Thymus (tissue), 11 donors: Measurements from ENCODE around the gene PDIA5. TPM values are rescaled to one million over a fixed set of nuclear protein-coding genes. Genes with fewer than 3 reads are reported as not detected.

Experiments
- DNase-seq, 9 donors: peaks; one replicate each; pipeline ENCODE4 v3.0.0-alpha.2; 2013; ENCODE audit warnings: low spot score in 9 of 9, low read depth in 6 of 9, missing footprints in 1 of 9
- H3K27ac ChIP-seq, 2 donors: one replicate each; pipeline ENCODE4 v1.5.1; 2013; ENCODE audit warnings: control low read depth in 1 of 2, low read depth in 1 of 2, low read length in 1 of 2, mild to moderate bottlenecking in 1 of 2, moderate library complexity in 1 of 2
- H3K27me3 ChIP-seq, 2 donors: one replicate each; pipeline ENCODE4 v1.5.1; 2013; ENCODE audit warnings: low read length in 1 of 2; ENCODE audit not compliant: control insufficient read depth in 2 of 2, insufficient read depth in 1 of 2
- H3K36me3 ChIP-seq, 2 donors: one replicate each; pipeline ENCODE4 v1.5.1; 2013; ENCODE audit warnings: low read length in 1 of 2, mild to moderate bottlenecking in 1 of 2, moderate library complexity in 1 of 2; ENCODE audit not compliant: control insufficient read depth in 2 of 2, insufficient read depth in 2 of 2
- H3K4me1 ChIP-seq, 2 donors: one replicate each; pipeline ENCODE4 v1.5.1; 2013; ENCODE audit warnings: low read length in 2 of 2; ENCODE audit not compliant: control insufficient read depth in 2 of 2, insufficient read depth in 2 of 2
- H3K4me3 ChIP-seq, 2 donors: one replicate each; pipeline ENCODE4 v1.5.1; 2013; ENCODE audit warnings: low read length in 2 of 2, control low read depth in 1 of 2, mild to moderate bottlenecking in 1 of 2
- H3K9me3 ChIP-seq, 2 donors: one replicate each; pipeline ENCODE4 v1.5.1; 2013; ENCODE audit warnings: low read length in 1 of 2, mild to moderate bottlenecking in 1 of 2; ENCODE audit not compliant: control insufficient read depth in 2 of 2, insufficient read depth in 1 of 2
- WGBS: extraction: QIAGEN DNeasy Blood & Tissue Kit; methylation state at CpG from one replicate; pipeline ENCODE4 v1.1.7; 2013; 5-methylcytosine and 5-hydroxymethylcytosine counted together
- polyA plus RNA-seq: library from polyadenylated mRNA; stranded (reverse); fragments of 200-250 nt; gene quantifications from one replicate; pipeline ENCODE4 v1.2.3, GENCODE V29; 2013
- total RNA-seq: library from RNA; stranded (reverse); fragments of 120-200 nt; gene quantifications from one replicate; pipeline ENCODE4 v1.2.4, GENCODE V29; 2013
- donor health status: healthy.

The PDIA5 gene
- total and polyA plus RNA-seq, 2 donors, result 6.1 to 7.7 TPM

GRCh38 chr3:123138839-123139444 is 72.1 kb downstream of the PDIA5 start:
- H3K27me3 ChIP-seq, result no peaks in the 10 kb centered on the region
- DNase-seq, result no peak
- 93% methylated on average over 8 of the region's 8 CpGs for WGBS

DNA sequence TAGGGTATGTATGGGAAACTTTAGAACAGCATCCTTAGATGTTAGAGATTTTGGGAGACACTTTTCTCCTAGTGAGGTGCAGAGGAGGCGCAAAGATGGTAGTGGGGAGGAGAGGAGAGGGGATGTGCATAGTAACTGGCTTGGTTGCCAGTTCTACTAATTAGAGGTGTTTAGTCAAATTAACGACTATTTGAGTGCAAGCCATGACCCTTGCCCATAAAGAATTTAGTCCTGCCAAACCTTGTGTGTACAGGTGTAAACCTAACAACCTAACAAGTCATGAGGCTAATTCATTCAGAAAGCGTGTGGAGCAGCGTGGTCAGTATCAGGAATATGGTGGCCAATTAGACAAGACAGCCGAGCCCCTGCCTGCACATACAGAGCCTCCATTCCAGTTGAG is 72.7 kb downstream of the PDIA5 start:
- no peaks in the 10 kb centered on the region for H3K4me1 ChIP-seq
- H3K9me3 ChIP-seq, result no peaks in the 10 kb centered on the region
- no peak overlapping the region for H3K27ac ChIP-seq
- 79% methylated on average over 5 of the region's 5 CpGs for WGBS
- H3K27me3 ChIP-seq, result no peaks in the 10 kb centered on the region
- no peak overlapping the region for H3K4me3 ChIP-seq
- DNase-seq, result no peak
- H3K36me3 ChIP-seq, result peaks cover 0 to 4% of the 10 kb centered on the region in 2 donors

More at GRCh38 chr3:123138839-123139444, 72.1 kb downstream of the PDIA5 start:
- Histone ChIP-seq H3K4me1 (no peaks in the 10 kb centered on the region), H3K4me3 (no peak overlapping the region), H3K27ac (no peak overlapping the region), H3K9me3 (no peaks in the 10 kb centered on the region), H3K36me3 (peaks cover 0 to 4% of the 10 kb centered on the region in 2 donors)

- no peaks in the 10 kb centered on the region for H3K9me3 ChIP-seq
- no peak for DNase-seq
- H3K27me3 ChIP-seq, result no peaks in the 10 kb centered on the region
- 87% methylated on average over 9 of the region's 9 CpGs for WGBS
- no peaks in the 10 kb centered on the region for H3K4me1 ChIP-seq
- no peak overlapping the region for H3K4me3 ChIP-seq
- H3K36me3 ChIP-seq, result peaks cover 0 to 4% of the 10 kb centered on the region in 2 donors
- H3K27ac ChIP-seq, result no peak overlapping the region
Observed at GRCh38 chr3:123140550-123140949, 73.7 kb downstream of the PDIA5 start.

DNA sequence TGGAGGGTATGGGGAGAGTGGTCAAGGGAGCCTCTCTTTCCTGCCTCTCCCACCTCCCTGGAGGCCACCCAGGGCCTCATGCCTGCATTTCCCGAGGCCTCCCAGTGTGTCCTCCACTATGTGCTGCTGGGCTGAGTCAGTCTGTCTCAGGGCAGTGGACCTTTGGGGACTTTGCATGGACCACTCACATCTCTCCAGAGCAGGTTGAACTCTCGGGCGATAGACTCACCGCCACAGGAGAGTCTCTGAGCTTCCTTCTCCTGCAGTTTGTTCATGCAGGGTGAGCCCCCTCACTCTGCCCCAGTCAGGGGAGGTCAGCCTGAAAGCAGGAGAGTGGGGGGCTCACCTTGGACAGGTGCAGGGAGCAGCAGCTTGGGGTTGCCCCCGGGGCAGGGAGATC is 74.5 kb downstream of the PDIA5 start:
- H3K9me3 ChIP-seq, result no peaks in the 10 kb centered on the region
- no peaks in the 10 kb centered on the region for H3K4me1 ChIP-seq
- 96% methylated on average over 5 of the region's 5 CpGs for WGBS
- no peak overlapping the region for H3K27ac ChIP-seq
- DNase-seq, result no peak
- no peak overlapping the region for H3K4me3 ChIP-seq
- H3K27me3 ChIP-seq, result no peaks in the 10 kb centered on the region
- H3K36me3 ChIP-seq, result peaks cover 3 to 4% of the 10 kb centered on the region in 2 donors

DNA sequence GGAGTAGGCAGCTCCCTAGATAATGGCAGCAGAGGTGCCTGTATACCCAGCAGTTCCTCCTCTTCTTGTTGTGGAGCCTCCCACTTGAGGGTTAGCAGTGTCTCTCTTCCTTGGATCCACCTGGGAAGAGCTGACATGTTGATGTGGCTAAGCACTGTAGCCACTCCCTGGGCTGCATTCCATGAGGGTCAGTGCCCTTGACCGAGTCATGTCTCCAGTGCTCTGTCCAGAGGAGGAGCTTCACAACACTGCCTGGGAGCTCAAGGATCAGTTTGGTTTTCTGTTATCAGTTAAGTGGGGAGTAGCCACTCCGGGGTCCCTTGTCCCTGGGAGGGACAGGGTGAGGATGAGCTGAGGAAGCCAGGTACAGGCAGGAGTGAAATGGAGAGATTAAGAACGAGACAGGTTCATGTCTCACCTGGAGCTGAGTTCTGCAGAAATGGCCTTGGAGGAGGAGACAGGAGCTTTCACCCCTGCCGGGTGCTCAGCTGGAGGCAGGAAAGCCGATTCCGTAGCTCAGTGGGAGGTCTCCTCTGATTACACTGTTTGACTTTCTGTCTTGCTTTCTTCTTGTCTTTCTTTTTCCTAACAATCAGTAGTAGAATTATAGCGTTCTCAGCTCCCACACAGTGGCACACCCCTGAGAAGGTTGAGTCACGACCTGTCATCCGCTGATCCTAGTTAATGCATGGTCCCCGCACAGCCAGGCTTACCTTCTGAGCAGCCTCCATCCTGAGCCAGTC is 77.0 kb downstream of the PDIA5 start:
- Histone ChIP-seq H3K9me3 (no peaks in the 10 kb centered on the region), H3K36me3 (peaks cover 3 to 6% of the 10 kb centered on the region in 2 donors), H3K4me1 (no peaks in the 10 kb centered on the region), H3K4me3 (no peak overlapping the region), H3K27me3 (no peaks in the 10 kb centered on the region), H3K27ac (no peak overlapping the region)
- no peak for DNase-seq
- WGBS, result 79% methylated on average over 10 of the region's 10 CpGs

DNA sequence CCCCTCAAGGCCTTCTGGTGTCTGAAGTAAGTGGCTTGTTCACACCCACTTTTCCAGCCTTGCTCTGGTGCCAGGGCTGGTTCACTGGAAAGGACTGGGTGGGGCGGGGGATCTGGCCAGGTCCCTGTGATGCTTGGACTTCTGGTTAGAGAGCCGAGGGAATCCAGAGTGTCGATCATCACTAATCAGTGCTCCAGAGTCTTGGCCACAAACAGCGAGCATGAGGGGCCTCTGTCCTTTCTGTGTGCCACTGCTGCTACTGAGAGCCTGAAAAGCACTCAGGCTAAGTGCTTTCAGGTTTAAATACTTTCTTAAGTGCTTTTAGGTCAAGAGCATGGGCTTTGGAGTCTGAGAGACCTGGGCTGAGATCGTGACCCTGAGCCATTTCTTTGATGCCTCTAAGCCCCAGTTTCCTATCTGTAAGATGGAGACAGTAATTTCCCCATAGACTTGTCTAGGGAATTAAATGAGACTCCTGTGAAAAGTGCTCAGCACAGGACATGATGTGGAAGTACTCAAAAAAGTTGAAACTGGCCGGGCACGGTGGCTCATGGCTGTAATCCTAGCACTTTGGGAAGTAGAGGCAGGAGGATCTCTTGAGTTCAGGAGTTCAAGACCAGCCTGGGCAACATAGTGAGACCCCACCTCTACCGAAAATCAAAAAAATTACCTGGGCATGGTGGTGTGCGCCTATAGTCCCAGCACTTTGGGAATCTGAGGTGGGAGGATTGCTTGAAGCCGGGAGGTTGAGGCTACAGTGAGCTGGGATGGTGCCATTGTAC is 81.1 kb downstream of the PDIA5 start:
- Histone ChIP-seq H3K4me1 (no peaks in the 10 kb centered on the region), H3K27me3 (no peaks in the 10 kb centered on the region), H3K4me3 (no peak overlapping the region), H3K36me3 (peaks cover 5% of the 10 kb centered on the region in 2 donors), H3K9me3 (no peaks in the 10 kb centered on the region), H3K27ac (no peak overlapping the region)
- DNase-seq, result no peak
- 92% methylated on average over 10 of the region's 10 CpGs for WGBS

DNA sequence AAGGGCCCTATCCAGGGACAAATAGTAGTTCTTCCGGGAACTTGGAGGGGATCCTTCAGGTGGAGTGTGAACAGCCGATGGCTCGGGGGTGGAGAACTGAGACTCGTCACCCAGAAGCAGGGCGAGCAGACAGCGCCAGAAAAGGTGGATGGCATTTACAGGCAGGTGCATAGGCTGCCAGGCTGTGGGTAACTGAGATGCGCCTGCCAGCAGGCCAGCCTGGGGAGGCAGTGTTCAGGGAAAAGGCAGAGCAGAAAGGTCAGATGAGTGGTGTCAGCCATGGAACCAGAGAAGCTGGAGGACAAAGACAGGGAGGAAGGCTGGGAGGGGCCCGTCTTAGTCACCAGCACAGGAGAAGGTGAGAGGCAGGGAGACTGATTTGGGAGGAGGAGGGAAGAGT is 81.9 kb downstream of the PDIA5 start:
- no peak for DNase-seq
- Histone ChIP-seq H3K9me3 (no peaks in the 10 kb centered on the region), H3K4me3 (no peak overlapping the region), H3K27me3 (no peaks in the 10 kb centered on the region), H3K27ac (no peak overlapping the region), H3K4me1 (no peaks in the 10 kb centered on the region), H3K36me3 (peaks cover 5% of the 10 kb centered on the region in 2 donors)
- WGBS, result 98% methylated on average over 8 of the region's 8 CpGs

DNA sequence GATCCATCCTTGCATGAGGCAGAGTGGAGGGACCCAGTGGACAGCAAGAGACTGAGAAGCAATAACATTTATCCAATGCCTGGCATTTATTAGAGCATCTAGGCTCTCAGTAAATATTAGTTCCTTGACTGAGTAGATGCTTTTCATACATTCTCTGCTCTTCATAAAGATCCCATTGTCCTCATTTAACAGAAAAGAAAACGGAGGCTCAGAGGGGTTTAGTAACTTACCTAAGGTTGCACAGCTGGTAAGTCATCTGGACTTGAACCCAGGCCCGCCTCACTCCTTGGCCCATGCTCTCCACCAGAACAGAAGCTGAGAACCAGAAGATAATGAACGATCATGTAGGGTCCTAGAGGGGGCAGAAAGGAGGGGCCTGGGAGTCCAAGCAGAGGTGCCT is 82.7 kb downstream of the PDIA5 start:
- Histone ChIP-seq H3K4me3 (no peak overlapping the region), H3K27ac (no peak overlapping the region), H3K36me3 (peaks cover 5% of the 10 kb centered on the region in 2 donors), H3K27me3 (no peaks in the 10 kb centered on the region), H3K9me3 (no peaks in the 10 kb centered on the region), H3K4me1 (no peaks in the 10 kb centered on the region)
- WGBS, result 99% methylated on average over 3 of the region's 3 CpGs
- DNase-seq, result no peak
